Erythroblast (primary cell): ENCODE data around the gene EXOSC5.
"Not testable (repeated sequence)": the region's sequence is repeated elsewhere in the genome, so short reads cannot be mapped to it uniquely, and the experiment has no call there.

Experiments used
- GATA1 ChIP-seq: IDR thresholded peaks from 2 replicates; pipeline ENCODE4 v1.6.1; 2011; ENCODE audit warnings: low read depth, mild to moderate bottlenecking, control low read depth, low read length, moderate library complexity
- POLR2A ChIP-seq: IDR thresholded peaks from 2 replicates; pipeline ENCODE4 v1.6.1; 2011; ENCODE audit warnings: mild to moderate bottlenecking, low read length

DNA sequence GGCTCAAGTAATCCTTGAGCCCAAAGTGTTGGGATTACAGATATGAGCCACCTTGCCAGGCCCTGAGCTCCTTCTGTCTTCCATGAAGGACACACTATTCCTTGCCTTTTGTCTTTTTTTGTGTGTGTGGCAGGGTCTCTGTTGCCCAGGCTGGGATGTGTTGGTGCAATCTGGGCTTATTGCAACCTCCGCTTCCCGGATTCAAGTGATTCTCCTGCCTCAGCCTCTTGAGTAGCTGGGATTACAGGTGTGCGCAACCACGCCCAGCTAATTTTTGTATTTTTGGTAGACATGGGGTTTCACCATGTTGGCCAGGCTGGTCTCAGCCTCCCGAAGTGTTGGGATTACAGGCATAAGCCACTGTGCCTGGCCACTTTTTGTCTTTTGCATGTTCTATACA lies 11.7 kb upstream of the EXOSC5 start:
- not testable (repeated sequence) for TF ChIP-seq POLR2A, GATA1
